GM13976 (cell line): ENCODE results near the gene EEF1E1.

Source experiments
- DNase-seq: peaks from one replicate; pipeline ENCODE4 v3.0.0; 2012; ENCODE audit warnings: low spot score
- CTCF ChIP-seq: IDR thresholded peaks from 2 replicates; pipeline ENCODE4 v1.5.1; 2012; ENCODE audit warnings: borderline replicate concordance, mild to moderate bottlenecking; ENCODE audit not compliant: insufficient read depth; ENCODE audit errors: extremely low read depth, missing control alignments, control extremely low read depth
- in situ Hi-C: fragments of 300-500 bp; cut with MboI; formaldehyde crosslinking; loops from one replicate; pipeline ENCODE4 v1.12.0; 2022; ENCODE audit warnings: low sequenced_read_pairs, mixed read lengths, inconsistent platforms; ENCODE audit not compliant: unreplicated experiment

Gene EEF1E1

GRCh38 chr6:8065519-8065911 lies 36.8 kb downstream of the EEF1E1 start:
- peak; percentile 53 for DNase-seq
- TF ChIP-seq CTCF: no peak
- in situ Hi-C loops: no loop called here

GRCh38 chr6:8064638-8065518 lies 37.5 kb downstream of the EEF1E1 start:
- no peak for DNase-seq
- TF ChIP-seq CTCF: no peak
- in situ Hi-C loops: no loop called here

- in situ Hi-C loops: no loop called here
- peak; percentile 90 for DNase-seq
- no peak for TF ChIP-seq CTCF
These were observed 38.3 kb downstream of the EEF1E1 start, which contains the start of gene BLOC1S5 for GRCh38 chr6:8063761-8064637. Gene BLOC1S5 (minus strand): TSS chr6:8064389. CDS start chr6:8064376, 13 bp downstream.

GRCh38 chr6:8061736-8062135 lies 40.6 kb downstream of the EEF1E1 start:
- in situ Hi-C loops: no loop called here
- TF ChIP-seq CTCF: no peak
- no peak for DNase-seq

GRCh38 chr6:8060346-8060745 lies 42.0 kb downstream of the EEF1E1 start:
- TF ChIP-seq CTCF: no peak
- in situ Hi-C loops: no loop called here
- DNase-seq: no peak

- no peak for TF ChIP-seq CTCF
- DNase-seq: no peak
- in situ Hi-C loops: no loop called here
These were observed 43.2 kb downstream of the EEF1E1 start for GRCh38 chr6:8059129-8059528.
